NCI-H82 treated with DMSO at 0.1 percent for 48 hours (cell line): Measurements from ENCODE around the gene UBASH3B.

Experiments used
- DNase-seq: peaks from one replicate; lab custom pipeline; 2025; ENCODE audit not compliant: unreplicated experiment; lab: John Stamatoyannopoulos, UW

UBASH3B gene

DNA sequence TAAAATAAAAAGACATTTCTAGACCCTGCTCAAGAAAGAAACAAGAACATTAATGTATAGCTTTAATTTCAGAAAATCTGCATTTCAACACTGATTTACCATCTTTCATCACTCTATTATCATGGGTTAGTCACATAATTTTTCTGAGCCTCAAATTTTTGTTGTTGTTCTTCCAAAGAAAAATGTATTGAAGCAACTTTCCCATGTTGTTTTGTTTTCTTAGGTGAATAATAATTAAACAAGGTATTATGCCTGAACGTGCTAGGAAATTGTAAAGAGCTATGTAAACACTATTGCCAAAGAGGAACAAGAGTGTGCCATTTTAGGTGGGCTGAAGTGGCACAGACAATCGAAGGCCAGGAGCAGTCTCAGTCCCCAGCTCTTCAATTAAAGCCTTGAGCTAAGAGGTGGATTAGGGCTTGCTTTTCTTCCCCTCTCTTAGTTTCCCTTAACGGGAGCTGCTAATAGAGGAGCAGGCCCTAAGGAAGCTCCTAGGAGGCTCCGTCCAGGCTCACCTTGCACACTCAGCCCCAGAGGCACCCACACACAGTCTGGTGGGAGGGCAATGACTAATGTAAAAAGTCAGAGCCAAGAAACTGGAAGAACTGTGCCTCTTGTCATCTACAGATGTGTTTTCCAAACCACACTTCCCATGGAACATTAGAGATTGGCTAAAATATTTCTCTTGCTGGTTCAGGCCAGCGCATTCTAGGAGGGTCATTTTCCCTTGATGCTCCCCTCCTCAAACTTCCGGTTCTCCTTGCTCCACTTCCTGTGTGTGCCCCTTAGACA is 8.8 kb upstream of the UBASH3B start:
- no peak for DNase-seq

DNA sequence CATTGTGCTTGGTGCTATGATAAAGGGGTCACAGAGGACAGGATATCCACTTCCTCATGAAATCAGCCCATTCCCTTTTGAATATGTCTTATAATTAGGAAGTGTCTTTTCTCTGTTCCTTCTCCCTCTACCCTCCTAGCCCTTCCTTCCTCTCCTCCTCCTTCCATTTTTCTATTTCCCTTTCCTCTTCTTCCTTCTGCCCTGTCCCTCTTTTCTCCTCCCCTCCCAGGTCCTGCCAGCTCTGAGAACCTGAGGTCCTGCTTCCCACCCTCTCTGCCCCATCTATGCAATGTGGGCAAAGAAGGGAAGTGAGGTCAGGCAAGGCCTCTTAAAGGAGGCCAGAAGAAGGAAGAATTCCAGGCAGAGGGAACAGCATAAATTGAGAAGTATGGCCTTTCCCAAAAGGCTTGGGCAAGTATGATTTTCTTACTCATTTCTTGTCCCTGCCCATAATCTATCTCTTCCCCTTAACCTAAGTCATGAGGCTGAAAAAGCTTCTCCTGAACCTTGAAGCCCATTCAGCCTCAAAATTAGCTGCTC is 7.7 kb upstream of the UBASH3B start:
- DNase-seq, result no peak

DNA sequence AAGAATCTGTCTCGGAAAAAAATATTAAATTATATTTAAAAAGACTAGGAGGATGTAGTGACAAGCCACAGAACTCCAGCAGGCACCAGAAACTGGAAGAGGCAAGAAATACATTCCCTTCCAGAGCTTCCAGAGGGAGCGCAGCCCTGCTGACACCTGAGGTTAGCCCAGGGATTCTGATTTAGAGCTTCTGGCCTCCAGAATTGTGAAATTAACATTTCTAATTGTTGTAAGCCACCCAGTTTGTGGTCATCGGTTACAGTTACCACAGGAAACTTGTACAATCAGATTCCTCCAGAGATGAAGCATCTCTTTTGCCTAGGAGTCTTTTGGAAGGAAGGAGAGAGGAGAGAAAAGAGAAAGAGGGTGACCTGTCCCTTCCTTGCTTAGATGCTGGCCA is 6.4 kb upstream of the UBASH3B start:
- no peak for DNase-seq

DNA sequence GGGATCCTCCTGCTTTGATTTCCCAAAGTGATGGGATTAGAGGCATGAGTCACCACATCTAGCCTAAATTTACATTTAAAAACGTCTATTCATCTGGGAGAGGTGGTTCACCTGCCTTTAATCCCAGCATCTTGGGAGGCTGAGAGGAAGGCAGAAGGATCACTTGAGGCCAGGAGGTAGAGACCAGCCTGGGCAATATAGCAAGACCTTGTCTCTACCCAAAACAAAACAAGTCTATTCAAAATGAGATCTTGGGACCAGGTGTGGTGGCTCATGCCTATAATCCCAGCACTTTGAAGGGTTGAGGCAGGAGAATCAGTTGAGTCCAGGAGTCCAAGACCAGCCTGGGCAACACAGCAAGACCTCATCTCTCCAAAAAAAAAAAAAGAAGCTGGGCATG is 4.9 kb upstream of the UBASH3B start:
- no peak for DNase-seq

DNA sequence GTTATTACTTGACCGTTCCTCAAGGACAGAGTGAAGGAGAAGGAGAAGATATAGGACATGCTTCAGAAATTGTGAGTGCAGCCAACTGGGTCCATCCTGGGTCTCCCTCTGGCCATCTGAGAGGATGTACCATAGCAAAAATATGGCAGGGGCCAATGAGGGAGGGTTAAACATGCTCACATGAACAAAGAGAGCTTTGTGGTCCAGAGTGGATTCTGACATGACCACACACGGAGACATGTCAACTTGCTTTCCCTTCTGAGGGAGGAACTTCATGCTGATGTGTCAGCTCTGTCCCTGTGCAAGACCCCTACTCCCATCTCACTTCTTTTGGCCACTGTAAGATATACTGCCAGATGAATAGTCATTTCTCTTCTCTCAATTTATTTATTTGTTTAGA is 3.0 kb upstream of the UBASH3B start:
- DNase-seq, result no peak

DNA sequence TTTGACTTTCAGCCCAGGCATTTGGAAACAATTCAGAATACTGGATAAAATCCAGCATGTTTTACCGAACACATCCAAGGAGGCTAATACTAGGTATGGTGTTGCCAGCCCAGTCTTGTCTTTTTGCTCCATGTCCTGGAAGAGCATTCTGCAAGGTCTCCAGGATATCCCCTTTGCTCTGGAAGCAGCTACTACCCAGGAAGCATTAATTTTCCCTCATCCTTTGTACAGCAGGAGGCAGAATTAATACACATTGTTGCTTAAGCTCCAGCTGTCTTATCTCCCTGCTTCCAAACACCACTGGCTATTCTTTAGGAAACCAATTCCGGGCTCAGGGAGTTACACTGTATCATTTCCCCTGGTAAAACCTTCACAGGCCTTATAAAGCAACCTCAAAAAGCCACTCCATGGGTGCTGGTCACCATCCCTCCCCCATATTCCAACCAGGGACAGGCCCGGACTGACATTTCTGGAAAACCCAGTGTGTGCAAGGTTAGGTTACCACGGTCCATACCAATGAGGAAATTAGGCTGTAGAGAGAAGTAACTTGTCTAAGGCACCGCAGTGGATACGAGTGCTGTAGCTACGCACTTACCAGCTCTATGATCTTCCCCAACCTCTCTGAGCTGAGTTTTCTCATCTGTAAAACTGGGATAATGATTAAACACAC is 1.5 kb upstream of the UBASH3B start:
- DNase-seq, result no peak

DNA sequence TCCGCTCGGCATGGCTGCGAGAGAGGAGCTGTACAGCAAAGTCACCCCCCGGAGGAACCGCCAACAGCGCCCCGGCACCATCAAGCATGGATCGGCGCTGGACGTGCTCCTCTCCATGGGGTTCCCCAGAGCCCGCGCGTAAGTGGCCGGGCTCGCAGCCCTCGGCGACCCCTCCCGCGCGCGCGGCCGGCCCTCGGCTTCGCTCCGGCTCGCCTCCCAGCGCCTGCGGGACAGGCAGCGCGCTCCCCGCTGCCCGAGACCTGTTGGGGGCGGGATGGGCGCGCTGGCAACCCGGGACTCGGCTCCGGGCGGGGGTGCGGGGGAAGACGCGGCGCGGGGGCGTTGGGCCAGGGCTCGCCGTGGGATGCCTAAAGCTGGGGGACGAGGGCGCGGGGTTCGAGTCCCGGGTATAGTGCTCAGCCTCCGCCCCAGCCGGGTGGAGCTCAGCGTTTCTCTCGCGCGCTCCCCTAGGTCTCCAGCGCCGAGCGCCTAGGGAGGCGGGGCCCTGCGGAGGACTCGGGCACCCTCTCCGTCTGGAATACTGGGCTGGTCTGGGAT is 630 bp downstream of the UBASH3B start:
- no peak for DNase-seq

DNA sequence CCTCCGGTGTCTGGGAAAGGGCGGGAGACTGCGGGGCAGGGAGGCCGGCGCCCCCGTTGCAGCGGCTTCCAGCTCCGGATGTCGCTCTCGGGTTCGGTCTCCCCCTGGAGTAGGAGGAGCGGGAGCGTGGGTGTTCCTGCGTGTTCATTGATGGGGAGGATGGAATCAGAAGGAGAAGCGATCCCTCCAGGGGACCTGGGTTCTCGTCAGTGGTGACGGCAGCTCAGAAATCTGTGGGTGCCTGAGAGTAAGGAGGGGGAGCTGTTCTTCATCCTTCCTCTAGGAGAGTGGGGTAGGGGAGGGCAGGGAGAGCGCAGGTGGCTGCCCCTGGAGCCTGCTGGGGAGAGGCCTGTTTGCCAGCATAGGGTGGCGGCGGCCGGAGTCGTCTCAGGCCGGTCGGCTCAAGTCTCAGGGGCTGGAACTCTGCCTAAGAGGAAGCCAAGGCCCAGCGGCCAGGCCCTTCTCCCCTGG is 1.1 kb downstream of the UBASH3B start:
- no peak for DNase-seq

DNA sequence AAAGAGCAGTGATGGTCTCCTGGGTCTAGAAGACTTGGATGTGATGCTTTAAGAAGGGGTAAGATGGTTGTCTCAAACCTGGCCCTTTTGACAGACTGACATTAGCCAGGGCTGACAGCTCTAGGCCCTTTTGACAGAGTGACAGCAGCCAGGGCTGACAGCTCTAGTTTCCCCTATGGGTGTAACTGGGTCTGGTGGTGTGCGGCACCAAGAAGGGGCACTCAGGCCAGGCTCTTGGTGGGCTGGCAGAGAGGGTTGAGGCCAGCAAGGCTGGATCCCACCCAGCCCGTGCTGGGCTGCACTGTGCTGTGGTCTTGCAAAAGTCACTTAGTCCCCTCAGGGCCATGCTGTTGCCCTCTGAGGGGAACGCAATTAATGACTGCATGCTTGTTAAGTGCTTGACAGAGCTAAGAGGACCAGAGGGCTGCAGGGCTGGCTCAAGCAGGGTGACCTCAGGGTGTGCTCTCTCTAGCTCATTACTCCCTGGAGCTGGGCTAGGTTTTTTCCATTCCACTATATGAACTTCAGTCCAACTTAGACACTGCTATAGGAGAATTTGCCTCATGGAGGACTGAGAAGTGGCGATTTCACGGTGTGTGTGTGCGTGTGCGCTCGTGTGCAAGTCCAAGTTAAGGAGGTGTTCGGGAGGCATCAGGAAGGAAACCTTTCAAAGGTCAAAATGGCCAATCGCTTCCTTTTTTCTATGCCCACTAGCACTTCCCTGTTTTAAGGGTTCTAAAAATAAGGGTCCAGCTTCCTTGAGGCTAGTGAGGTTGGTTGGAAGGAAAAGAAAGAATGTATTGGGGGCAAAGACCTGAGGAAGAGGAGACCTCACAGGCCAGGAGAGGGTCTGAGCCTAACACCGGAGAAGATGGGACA is 4.4 kb downstream of the UBASH3B start:
- DNase-seq, result no peak

DNA sequence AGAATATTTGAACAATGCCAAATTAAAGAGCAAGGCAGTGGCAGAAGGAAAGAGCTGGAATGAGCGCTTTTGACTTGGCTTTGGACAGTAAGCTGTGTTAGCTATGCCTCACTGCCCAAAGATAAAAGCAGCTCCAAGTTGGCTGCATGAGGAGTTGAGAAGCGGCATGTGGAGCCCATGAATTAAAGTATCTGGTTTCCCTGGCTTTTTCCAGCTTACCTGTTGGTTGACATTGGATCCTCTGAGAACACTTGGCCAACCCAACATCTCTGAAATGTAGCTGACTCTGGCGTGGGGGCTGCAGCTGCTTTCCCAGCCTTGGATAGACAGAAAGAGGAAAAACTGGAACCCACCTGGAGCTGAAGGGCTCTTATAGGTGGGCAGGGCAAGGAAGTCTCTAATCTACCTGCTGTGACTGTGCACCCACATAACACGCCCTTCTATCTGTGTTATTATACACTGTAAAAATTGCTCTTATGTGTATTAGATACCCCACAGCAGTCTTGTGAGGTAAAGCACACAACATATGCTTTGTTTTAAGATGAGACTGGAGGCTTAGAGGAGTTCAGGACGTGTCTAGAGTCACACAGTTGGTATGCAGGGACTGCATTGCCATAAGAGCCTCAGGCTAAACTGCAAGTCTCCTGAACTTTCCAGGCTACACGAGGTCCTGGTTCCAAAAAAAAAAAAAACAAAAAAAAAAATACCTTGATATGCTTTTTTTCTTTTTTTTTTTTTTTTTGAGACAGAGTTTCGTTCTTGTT is 5.8 kb downstream of the UBASH3B start:
- no peak for DNase-seq

DNA sequence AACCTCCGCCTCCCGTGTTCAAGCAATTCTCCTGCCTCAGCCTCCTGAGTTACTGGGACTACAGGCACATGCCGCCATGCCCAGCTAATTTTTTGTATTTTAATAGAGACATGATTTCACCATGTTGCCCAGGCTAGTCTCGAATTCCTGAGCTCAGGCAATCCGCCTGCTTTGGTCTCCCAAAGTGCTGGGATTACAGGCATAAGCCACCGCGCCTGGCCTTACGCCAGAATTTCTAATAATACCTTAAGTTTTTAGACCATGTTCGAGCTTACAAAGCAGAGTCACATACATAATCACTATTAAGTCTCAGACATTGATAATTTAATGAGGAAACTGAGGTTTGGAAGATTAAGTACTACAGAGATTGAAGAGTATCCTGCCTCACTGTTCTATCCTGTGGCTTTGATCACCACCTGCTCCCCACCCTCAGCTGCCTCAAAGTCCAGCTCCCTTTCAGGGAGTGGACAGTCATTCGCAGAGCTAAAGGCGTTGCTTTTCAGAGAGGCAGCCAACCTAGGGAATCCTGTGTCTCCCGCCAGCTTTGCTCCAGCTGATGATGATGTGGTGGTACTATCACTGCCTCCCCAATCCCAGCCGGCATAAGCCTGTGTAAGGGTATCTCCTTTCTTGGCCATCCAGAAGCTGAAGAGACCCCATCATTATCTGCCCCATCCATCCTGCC is 7.7 kb downstream of the UBASH3B start:
- DNase-seq, result no peak

DNA sequence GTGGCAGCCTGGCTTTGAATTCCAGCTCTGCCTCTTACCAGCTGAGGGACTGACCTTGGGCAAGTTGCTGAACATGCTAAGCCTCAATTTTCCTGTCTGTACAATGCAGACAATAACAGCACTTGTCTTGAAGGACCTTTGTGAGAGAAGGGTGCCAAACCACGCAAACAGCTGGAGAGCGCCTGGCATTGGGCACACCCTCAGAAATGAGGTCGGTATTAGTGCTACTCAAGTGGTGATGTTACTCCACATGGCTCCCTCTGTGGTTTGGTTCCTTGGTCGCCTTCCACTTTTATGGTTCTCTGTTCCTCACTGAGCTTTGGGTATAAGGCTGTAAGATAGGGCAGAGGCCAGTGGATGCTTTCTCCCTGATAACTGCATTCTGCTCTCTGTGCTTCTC is 8.2 kb downstream of the UBASH3B start:
- no peak for DNase-seq

DNA sequence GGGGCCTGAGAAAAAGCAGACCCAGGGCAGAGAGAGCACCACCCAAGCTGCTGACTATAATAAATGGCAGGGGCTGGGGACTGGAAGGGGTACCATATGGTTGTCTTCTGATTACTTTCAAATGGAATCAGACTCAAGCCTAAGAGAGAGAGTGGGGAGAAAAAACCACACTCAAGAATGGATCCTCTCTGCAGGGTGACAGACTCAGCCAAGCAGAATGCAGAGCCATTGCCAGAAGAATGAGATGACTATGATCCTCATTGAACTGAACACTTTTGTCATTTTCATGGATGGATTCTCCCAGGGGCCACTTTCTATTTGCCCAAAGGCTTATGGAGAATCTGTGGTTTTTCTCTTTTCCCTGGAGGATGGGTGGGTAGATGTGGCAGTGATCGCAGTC is 8.7 kb downstream of the UBASH3B start:
- no peak for DNase-seq

DNA sequence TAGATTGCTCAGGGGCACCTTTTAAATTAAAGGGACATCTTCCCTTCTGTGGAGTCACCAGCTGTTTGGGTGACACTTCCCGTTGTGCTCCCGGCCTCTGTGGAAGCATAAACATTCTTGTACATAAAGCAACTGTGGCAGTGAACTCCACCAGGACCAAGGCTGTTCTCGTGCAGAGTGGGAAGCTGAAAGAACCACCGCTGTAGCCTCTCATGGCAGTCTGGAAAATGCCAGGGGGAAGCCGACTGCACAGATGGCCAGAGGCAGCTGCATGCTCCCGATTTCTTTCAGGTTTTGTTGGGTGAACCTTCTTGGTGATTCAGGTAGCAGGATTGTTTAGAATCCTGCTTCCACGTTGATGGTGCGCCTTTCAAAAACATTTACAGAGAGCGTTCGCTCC is 10.3 kb downstream of the UBASH3B start:
- DNase-seq, result no peak

DNA sequence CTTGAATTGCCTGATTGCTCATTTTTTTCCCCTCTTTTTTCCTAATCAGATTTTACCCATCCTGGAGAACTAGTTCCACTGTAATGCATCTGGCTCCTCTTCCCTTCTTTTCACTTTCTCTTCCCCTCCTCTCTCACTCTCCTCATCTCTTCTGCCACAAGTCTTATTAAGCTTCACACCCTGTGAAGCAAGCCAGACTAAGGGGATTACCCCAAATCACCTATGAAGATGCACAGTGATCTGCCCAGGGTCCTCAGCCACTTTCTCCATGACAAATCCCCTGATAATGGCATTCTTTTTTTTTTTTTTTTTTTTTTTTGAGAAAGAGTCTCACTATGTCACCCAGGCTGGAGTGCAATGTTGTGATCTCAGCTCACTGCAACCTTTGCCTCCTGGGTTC is 11.2 kb downstream of the UBASH3B start:
- no peak for DNase-seq

DNA sequence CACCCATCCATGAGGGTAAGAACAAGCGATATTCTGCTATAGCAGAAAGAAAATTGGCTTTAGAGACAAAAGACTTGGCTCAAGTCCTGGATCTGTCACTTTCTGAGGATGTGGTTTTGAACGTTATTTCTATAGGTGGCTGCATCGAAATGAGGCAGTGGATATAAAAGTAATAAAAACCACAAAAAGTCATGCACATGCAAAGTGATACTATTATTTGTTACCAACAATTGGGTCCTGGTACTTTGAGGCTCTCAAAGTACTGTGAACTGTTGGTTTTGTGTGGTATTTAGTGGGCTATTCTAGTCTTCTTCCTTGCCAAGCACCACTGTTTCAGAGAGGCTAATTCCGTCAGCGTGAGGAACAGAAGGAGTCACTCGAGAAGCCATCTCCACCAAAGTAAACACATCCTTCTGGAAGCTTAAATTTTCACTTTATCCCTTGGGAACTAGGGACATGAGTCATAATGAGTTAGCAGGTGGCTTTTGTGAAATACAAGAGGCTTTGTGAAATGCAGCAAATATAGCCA is 13.1 kb downstream of the UBASH3B start:
- DNase-seq, result no peak

DNA sequence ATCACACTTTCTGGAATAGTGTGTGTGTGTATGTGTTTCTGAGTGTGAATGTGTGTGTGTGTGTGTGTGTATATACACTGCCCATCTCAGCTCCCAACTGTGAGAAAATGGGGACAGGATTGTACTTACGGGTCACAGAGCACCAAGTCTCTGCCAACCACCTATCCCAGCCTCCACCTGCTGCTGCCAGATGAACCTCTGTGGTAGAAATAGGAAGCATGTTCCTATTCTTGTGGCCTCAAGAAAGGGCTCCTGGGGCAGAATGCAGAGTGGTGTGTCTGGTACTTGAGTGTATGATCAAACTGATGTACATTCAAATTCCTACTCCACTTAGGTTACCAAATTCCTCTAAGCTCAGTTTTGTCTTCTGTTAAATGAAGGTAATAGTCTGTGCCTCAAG is 14.6 kb downstream of the UBASH3B start:
- DNase-seq, result no peak

DNA sequence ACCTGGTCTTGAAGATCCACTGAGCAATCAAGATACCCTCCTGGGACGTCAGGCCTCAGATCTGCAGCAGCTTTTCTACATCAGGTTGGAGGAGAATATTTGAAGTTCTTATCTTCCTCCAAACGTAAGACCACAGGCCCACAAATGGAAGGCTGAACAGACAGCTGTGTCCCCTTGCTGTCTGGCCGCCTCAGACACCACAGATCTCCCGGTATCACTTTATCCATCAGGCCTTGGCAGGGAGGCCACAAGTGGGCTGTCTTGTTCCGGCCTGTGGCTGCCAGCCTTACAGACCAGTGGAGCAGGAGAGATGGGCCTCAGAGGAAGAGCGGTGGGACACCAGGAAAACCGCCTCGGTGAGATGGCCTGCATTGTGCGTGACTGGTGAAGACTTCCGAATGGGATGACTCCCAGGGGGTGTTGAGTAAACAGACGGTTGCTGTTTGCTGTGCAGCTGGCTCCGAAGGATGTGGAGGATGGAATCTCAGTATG is 15.9 kb downstream of the UBASH3B start:
- DNase-seq, result no peak

DNA sequence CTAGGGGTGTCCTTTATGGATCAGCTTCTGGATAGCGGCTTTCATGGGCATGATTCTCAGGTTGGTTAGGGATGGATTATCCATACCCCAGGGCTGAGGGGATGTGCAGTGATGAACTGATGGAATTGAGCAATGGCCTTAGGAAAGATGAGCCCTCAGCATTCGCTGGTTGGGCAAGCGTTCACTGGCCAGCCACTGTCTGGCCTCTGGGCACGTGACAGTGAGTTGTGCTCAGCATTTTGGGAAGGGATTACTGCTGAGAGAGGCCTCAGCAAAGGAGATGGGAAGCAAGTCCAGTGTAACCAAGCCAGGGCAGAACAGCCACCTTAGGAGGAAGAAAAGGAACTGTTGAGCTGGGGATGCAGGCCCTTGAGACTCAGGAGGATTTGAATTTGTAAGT is 17.4 kb downstream of the UBASH3B start:
- DNase-seq, result no peak
